Inflammatory macrophage treated with lipopolysaccharide for 1 hour (primary cell): Measurements from ENCODE around the gene CLNK.

ENCODE experiments used
- DNase-seq, 2 donors: peaks; one replicate each; pipeline ENCODE4 v3.0.0-alpha.2; 2020 to 2022

The CLNK gene

GRCh38 chr4:10500776-10501175 is 183.8 kb downstream of the CLNK start:
- no peak for DNase-seq

DNA sequence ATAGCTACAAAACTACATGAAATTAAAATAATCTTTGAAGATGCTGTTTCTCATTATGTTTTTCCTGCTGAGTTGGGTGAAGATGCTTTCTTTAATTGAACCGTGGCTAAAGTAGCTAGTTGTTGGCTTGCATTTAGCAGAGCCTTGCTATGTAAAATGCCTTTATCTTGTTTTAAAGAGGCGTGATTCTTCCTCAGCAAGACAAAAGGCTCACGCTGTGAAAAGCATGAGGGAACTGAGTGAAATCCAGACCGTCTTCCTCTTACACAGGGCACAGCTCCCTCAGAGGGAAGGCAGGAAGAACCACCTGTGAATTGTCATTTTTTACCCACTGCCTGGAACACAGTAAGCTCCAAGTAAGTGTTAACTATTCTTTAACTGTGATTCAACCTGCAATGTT is 188.4 kb downstream of the CLNK start:
- DNase-seq, result no peak

DNA sequence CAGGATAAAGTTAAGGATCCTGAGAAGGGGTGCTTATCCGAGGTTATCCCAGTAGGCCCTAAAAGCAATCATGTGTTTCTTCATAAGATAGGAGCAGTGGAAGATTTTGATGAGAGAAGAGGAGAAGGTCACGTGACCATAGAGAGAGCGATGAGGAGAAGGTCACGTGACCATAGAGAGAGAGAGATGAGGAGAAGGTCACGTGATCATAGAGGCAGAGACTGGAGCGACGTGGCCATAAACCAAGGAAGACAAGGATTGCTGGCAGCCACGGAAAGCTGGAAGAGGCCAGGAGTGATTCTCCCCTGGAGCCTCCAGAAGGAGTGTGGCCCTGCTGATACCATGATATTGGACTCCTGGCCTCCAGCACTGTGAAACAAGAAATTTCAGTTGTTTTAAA is 188.9 kb downstream of the CLNK start:
- no peak for DNase-seq

DNA sequence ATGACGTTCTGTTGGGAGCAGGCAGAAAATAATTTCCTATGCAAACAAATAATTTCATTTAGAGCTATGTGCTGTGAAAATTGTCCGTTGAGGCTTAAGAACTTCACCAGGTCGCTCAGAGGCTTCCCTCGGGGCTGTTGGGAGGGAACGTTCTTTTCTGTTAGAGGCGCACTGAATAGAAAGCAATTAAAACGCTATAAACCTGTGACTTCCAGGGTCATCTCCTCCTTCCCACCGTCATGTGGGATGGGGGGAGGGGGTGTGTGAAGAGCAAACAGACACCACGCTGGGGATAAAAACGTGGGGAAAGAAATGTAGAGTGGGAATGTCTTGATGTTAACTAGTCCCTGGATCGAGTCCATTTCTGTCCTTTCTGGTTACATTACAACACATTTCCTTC is 192.1 kb downstream of the CLNK start:
- DNase-seq, result no peak

GRCh38 chr4:10491401-10491800 is 193.2 kb downstream of the CLNK start:
- no peak for DNase-seq

- DNase-seq, result no peak
Observed at GRCh38 chr4:10490996-10491395, 193.6 kb downstream of the CLNK start.

- no peak for DNase-seq
Observed at GRCh38 chr4:10482913-10483312, 201.7 kb downstream of the CLNK start.

GRCh38 chr4:10480616-10481015 is 204.0 kb downstream of the CLNK start:
- DNase-seq, result no peak

GRCh38 chr4:10478621-10479020 is 205.9 kb downstream of the CLNK start:
- no peak for DNase-seq

DNA sequence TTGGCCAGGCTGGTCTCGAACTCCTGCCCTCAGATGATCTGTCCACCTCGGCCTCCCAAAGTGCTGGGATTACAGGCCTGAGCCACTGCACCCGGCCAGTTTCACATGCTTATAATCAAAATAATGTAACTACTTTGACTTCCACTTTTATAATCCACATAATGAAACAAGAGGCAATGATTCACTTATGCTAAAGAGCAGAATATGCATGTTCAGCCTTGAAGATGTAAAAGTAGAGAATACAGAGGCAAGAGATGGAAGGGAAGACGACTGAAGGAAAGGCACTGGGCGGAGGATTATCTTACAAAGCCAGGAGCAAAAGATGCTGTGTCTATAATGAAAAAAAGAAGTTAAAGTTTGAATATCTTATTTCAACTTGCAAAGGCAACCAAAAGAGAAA is 214.1 kb downstream of the CLNK start:
- DNase-seq, result no peak

DNA sequence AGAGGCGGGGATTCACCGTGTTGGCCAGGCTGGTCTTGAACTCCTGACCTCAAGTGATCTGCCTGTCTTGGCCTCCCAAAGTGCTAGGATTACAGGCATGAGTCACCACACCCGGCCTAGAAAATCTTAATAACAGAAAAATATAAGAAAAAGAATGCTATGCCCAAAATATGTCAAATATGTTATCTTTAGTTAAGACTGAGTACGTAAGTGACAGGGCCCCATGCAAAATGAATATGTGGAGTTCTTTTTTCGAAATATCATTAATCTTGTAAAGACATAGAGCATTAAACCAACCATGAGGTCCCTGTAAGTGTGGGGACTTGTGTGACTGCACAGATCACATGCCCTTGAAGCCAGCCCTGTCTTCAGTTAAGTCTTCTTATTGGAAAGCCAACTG is 218.4 kb downstream of the CLNK start:
- DNase-seq, result no peak

DNA sequence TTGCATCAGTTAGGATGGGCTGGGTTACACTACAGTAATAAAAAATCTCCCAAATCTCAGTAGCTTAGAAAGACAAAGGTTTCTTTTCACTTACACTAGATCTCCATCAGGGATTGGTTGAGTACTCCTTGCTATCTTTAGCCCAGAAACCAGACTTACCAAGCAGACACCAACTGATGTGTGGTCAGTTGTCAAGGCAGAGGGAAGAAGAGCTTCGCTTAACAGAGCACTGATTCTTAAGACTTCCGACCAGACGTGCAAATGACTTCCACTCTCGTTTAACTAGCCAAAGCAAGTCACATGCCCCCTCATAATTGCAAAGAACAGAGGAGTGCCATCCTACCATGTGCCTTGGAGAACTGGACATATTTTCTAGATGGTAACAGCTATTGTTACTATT is 221.7 kb downstream of the CLNK start:
- DNase-seq, result no peak

DNA sequence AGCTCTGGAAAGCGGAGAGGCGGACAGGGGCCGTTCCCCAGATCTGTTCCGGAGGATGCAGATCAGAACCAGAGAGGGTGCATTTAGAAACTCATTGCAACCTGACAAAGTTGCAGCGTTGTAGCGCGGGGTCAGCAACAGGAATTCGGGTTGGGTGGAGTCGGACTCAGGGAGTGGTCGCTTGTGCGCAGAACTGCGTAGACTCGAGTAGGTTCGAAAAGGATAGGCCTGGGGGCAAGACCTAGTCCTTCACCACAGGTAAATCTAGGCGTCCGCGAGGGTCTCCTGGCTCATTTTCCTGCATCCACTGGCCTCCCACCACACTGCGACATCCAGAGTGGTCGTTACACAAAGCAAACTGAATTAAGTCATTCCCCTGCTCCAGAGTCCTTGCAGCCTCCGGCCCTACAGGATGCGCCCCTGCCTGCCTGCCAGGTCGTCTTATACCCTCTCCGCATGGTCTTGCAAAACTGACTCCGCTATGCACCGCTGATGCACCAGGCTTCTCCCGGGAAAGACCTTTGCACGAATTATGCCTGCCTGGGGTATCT is 222.6 kb downstream of the CLNK start:
- DNase-seq, result no peak

GRCh38 chr4:10461091-10461849 is 223.3 kb downstream of the CLNK start:
- DNase-seq, result peak; percentile 64 to 84

DNA sequence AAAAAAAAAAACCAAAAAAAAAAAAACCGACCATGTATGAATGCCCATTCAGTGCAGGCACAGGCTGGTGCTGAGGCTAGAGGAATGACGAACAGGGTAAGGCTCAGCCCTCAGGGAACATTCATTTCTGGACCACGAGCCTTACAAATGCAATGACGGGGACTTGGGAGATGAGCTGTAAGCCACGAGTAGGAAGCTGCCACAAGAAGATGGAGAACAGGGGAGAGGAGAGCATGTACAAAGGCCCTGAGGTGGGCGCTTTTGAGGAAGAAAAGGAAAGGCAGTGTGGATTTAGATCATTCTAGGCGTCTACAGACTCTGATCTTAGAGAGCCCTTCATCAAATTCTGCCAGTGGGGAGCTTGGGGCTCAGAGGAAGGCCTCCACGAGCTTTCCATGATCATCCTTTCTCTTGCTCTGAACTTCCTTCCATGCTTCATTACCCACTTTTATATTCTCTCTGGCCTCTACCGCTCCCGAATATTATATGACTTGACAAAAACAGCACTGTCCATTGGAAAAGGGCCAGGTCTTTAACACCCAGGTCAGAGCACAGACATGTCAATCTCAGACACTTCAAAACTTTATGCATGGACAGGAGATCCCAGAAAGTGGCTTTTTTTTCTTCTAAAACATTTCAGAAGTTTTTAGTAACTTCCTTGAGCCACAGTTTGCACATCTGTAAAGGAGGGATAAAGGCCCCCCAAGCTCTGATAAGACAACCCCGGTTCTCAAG is 224.1 kb downstream of the CLNK start:
- no peak for DNase-seq

GRCh38 chr4:10459305-10459704 is 225.3 kb downstream of the CLNK start:
- DNase-seq, result no peak

DNA sequence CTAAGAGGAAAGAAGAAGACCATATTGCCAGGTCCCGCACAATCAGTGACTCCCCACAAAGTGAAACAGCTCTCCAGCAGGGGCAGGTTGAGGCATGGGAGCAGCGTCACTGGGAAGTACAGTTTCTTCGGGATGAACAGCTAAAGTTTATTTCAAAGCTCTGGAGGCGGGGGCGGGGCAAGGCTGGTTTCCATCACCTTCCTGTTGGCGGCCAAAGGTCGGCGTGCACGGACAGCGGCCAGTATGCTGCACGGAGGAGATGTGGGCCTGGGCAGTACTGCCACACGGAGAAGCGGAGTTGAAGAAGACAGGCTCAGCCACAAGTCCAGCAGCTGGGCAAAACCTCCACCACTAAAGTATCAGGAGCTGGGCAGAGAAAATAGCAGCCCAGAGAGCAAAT is 226.4 kb downstream of the CLNK start:
- DNase-seq, result no peak

GRCh38 chr4:10457255-10457801 is 227.2 kb downstream of the CLNK start, which contains the start of gene ZNF518B:
Gene ZNF518B (minus strand): TSS chr4:10457426. CDS start chr4:10446328, 11,098 bp downstream.
- DNase-seq, result peak; percentile 62 to 82

GRCh38 chr4:10456595-10457254 is 227.8 kb downstream of the CLNK start:
- DNase-seq, result peak; percentile 37 to 54

- DNase-seq, result no peak
Observed at GRCh38 chr4:10456260-10456594, 228.3 kb downstream of the CLNK start.

DNA sequence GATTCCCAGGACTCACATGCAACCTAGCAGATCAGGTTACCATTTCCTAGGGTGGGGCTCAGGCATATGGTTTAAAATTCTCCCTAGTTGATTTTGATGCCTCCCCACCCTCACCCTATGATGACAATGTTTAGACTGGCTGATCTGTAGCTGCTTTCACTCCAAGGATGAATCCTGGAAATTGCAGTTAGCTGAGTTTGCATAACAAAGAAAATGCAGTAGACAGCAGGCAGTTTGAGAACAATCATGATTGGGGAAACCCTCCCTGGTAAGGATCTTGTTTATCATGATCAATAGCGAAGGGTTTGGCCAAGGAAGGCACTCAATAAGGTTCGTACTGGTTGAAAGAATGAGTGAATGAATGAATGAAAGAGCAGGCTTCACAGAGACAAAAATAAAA is 229.4 kb downstream of the CLNK start:
- no peak for DNase-seq

DNA sequence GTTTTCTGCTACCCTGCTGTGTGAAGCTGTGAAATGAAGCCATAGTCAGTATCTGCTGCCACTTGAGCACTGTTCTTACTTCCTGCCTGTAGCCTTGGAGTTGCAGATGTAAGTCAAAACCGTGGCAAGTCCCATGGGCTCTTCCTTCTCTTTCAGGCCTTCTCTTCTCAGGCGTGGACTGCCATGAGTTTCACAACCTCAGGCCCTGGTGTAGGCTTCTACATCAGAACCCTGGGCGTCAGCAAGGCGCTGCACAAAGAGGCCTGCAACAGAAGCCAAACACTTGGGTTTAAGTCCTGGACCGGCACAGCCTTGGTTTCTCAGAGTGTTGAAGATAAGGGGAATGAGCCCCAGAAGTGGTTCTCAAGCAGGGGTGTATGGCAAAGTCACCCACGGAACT is 229.8 kb downstream of the CLNK start:
- DNase-seq, result peak in 1 of 2 donors; percentile 3

DNA sequence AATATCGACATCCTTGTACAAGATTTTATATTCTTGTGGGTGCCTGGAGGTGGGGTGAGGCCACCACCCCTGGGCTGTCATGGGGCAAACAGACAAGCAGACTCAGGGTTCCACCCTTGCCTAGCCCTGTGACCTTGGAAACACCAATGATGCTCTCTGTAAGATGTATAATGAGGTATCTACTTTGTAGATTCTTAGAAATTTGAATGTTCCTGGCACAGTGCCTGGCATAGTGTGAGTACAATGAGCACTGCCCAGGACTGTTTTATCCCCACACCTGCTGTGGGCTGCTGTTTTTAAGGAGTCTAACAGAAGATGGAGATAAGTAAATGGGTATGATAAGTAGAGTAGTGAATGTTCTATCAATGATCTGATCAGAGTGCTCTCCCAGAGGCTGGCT is 230.4 kb downstream of the CLNK start:
- DNase-seq, result no peak
